OCI-LY3 (cell line): ENCODE data around the gene VRTN.

ENCODE experiments used
- H2AFZ ChIP-seq: fragments of 200-600, 300-600 bp; shearing (Covaris generic); 2 replicates; pipeline ENCODE4 v1.6.0; 2014; ENCODE audit warnings: antibody characterized with exemption, low read depth, low read length
- H3K27ac ChIP-seq: fragments of 200-600, 300-600 bp; sonication (generic); 2 replicates; pipeline ENCODE4 v1.5.1; 2014; ENCODE audit warnings: mild to moderate bottlenecking, low read length, moderate library complexity, mixed read lengths
- H3K27me3 ChIP-seq: fragments of 200-600, 300-600 bp; sonication (generic); 2 replicates; pipeline ENCODE4 v1.6.1; 2014; ENCODE audit warnings: low read depth, low read length, mixed read lengths
- H3K36me3 ChIP-seq: fragments of 200-600, 300-600 bp; sonication (generic); replicated peaks from 2 replicates; pipeline ENCODE3; 2014; ENCODE audit warnings: low read depth, low read length, mixed read lengths
- H3K4me1 ChIP-seq: fragments of 300-600, 200-600 bp; sonication (generic); 2 replicates; pipeline ENCODE4 v1.6.1; 2014; ENCODE audit warnings: low read length, mixed read lengths
- H3K4me2 ChIP-seq: fragments of 200-600, 300-600 bp; sonication (generic); 2 replicates; pipeline ENCODE4 v1.6.1; 2014; ENCODE audit warnings: low read length, mixed read lengths
- H3K4me3 ChIP-seq: fragments of 300-600, 200-600 bp; sonication (generic); 2 replicates; pipeline ENCODE4 v1.5.1; 2014; ENCODE audit warnings: antibody characterized with exemption, mild to moderate bottlenecking, low read length, moderate library complexity
- H3K79me2 ChIP-seq: fragments of 300-600, 200-600 bp; shearing (Covaris generic); 2 replicates; pipeline ENCODE4 v1.6.1; 2014; ENCODE audit warnings: mild to moderate bottlenecking, low read length, mixed read lengths
- H3K9ac ChIP-seq: fragments of 300-600, 200-600 bp; shearing (Covaris generic); 2 replicates; pipeline ENCODE4 v1.6.0; 2014; ENCODE audit warnings: mild to moderate bottlenecking, low read length, moderate library complexity
- H3K9me3 ChIP-seq: fragments of 200-600, 300-600 bp; shearing (Covaris generic); 2 replicates; pipeline ENCODE4 v1.6.1; 2014; ENCODE audit warnings: low read length, mixed read lengths; ENCODE audit not compliant: insufficient read depth
- H4K20me1 ChIP-seq: fragments of 200-600, 300-600 bp; sonication (generic); 2 replicates; pipeline ENCODE4 v1.6.1; 2016; ENCODE audit warnings: low read length, mixed read lengths; ENCODE audit not compliant: insufficient read depth
- CTCF ChIP-seq: fragments of 200-600, 300-600 bp; sonication (generic); IDR thresholded peaks from 2 replicates; pipeline ENCODE4 v1.5.1; 2014; ENCODE audit warnings: antibody characterized with exemption, low read length, low read depth
- EZH2phosphoT487 ChIP-seq: fragments of 200-600 bp; shearing (Covaris generic); IDR thresholded peaks from 2 replicates; pipeline ENCODE4 v1.6.1; 2018; ENCODE audit warnings: antibody characterized with exemption, mixed run types, low read depth

Gene VRTN

DNA sequence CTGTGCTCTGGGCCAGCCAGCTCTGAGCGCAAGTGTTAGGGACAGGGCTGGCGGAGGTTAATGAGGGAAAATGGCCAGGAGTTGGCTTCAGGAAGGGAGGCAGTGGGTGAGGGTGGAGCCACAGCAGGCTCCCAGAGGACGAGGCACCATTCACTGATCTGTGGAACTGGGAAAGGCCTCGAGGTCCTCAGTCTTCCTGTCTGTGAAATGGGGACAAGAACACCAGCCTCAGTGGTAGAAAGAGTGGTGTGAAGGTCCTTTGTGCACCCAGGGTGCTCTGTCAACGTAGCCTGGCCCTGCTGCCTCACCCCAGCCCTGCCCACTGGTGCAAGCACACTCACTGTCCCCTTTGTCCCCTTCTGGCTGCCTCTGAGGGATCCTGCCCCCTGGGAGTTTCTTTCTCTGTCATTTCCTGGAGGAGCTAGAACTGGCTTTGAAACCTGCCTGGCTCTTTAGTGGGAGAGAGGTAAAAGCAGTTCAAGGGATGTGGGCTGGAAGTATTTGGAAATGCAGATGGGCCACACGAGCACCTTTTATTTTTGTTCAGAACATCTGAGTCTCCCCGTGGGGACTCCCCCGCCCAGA, 52.7 kb downstream of the VRTN start:
- Histone ChIP-seq H3K4me3 (peak overlapping the region; percentile 76), H3K9ac (peak overlapping the region; percentile 59; the same call in 1 of the 2 replicates), H3K36me3 (no peaks in the 10 kb centered on the region), H2AFZ (peak overlapping the region; percentile 56), H3K4me2 (peak overlapping the region; percentile 92), H3K9me3 (no peaks in the 10 kb centered on the region), H4K20me1 (no peaks in the 10 kb centered on the region), H3K79me2 (no peaks in the 10 kb centered on the region), H3K27ac (peak overlapping the region; percentile 71), H3K4me1 (peaks cover 31% of the 10 kb centered on the region), H3K27me3 (peaks cover 14% of the 10 kb centered on the region)
- TF ChIP-seq CTCF (no peak), EZH2phosphoT487 (no peak)

GRCh38 chr14:74401504-74402241, 53.4 kb downstream of the VRTN start:
- Histone ChIP-seq H3K4me1 (peaks cover 31% of the 10 kb centered on the region), H3K9me3 (no peaks in the 10 kb centered on the region), H3K27me3 (peaks cover 8% of the 10 kb centered on the region), H3K4me2 (peak overlapping the region; percentile 92), H2AFZ (peak overlapping the region; percentile 56), H3K79me2 (no peaks in the 10 kb centered on the region), H3K9ac (peak overlapping the region; percentile 59; the same call in 1 of the 2 replicates), H3K36me3 (no peaks in the 10 kb centered on the region), H4K20me1 (no peaks in the 10 kb centered on the region), H3K27ac (peak overlapping the region; percentile 71), H3K4me3 (peak overlapping the region; percentile 76)
- TF ChIP-seq CTCF, result no peak
- TF ChIP-seq EZH2phosphoT487, result no peak

- Histone ChIP-seq H3K4me1 (peaks cover 31% of the 10 kb centered on the region), H2AFZ (peak overlapping the region; percentile 56), H3K27me3 (peaks cover 5% of the 10 kb centered on the region; the same call in 1 of the 2 replicates), H3K9me3 (no peaks in the 10 kb centered on the region), H3K36me3 (no peaks in the 10 kb centered on the region), H3K79me2 (no peaks in the 10 kb centered on the region), H4K20me1 (no peaks in the 10 kb centered on the region), H3K4me2 (peak overlapping the region; percentile 92), H3K4me3 (peak overlapping the region; percentile 76), H3K9ac (peak overlapping the region; percentile 59), H3K27ac (peak overlapping the region; percentile 71)
- no peak for TF ChIP-seq CTCF
- TF ChIP-seq EZH2phosphoT487, result no peak
Observed at GRCh38 chr14:74402401-74403251, 54.4 kb downstream of the VRTN start.
